RWPE1 (cell line): ENCODE data around the gene TBL3.
A peak's percentile ranks its signal among the peaks of the same experiment; 100 is the strongest.
"Not testable (repeated sequence)": the region's sequence is repeated elsewhere in the genome, so short reads cannot be mapped to it uniquely, and the experiment has no call there.

Experiments used
- CTCF ChIA-PET: fragments of 350-600 bp; sonication (Branson Sonifier 250); formaldehyde crosslinking; extraction: SDS; loops from one replicate; lab custom pipeline; 2021; lab: Yijun Ruan, JAX
- POLR2A ChIA-PET: fragments of 400-600 bp; formaldehyde crosslinking; extraction: SDS; loops from one replicate; lab custom pipeline; 2020; ENCODE audit warnings: antibody characterized with exemption; ENCODE audit not compliant: low non-redundant PET; lab: Yijun Ruan, JAX
- DNase-seq: peaks from one replicate; pipeline ENCODE4 v3.0.0; 2012; ENCODE audit warnings: low spot score
- H3K27ac ChIP-seq: fragments of 450-650 bp; 2 replicates; pipeline ENCODE4 v1.5.1; 2017
- CTCF ChIP-seq: fragments of 450-650 bp; conservative IDR thresholded peaks from 2 replicates; pipeline ENCODE4 v1.5.1; 2017; ENCODE audit warnings: low read depth, mild to moderate bottlenecking

TBL3 gene

GRCh38 chr16:1936945-1937479 lies 34.8 kb upstream of the TBL3 start:
- H3K27ac ChIP-seq, result peak overlapping the region; percentile 65; the same call in 1 of the 2 replicates
- CTCF ChIA-PET, result no interaction called here
- POLR2A ChIA-PET, result no interaction called here
- no peak for TF ChIP-seq CTCF
- no peak for DNase-seq

- DNase-seq, result no peak
- no peak for TF ChIP-seq CTCF
- POLR2A ChIA-PET, result interaction anchor here (0.5 kb wide), 1 partner anchor 234 kb away, joined by 3 read pairs; no protein-coding TSS in a partner anchor
- H3K27ac ChIP-seq, result peak overlapping the region; percentile 65
- CTCF ChIA-PET, result no interaction called here
These were observed 33.5 kb upstream of the TBL3 start for GRCh38 chr16:1938316-1938715.

GRCh38 chr16:1938910-1939309 lies 32.9 kb upstream of the TBL3 start:
- ChIA-PET POLR2A (interaction anchor here (0.5 kb wide), 1 partner anchor 234 kb away, joined by 3 read pairs; no protein-coding TSS in a partner anchor), CTCF (no interaction called here)
- H3K27ac ChIP-seq, result peak overlapping the region; percentile 65
- no peak for DNase-seq
- no peak for TF ChIP-seq CTCF

GRCh38 chr16:1939833-1940232 lies 32.0 kb upstream of the TBL3 start:
- CTCF ChIA-PET, result interaction anchor here (2.1 kb wide), 1 partner anchor 10 kb away, joined by 12 read pairs; no protein-coding TSS in a partner anchor
- POLR2A ChIA-PET, result not testable (repeated sequence)

GRCh38 chr16:1940273-1941161 lies 31.3 kb upstream of the TBL3 start:
- POLR2A ChIA-PET, result interaction anchor here (0.5 kb wide), 1 partner anchor 33 kb away, joined by 4 read pairs; no protein-coding TSS in a partner anchor
- H3K27ac ChIP-seq, result peak overlapping the region; percentile 73; the same call in 1 of the 2 replicates
- CTCF ChIA-PET, result interaction anchor here (0.6 to 2.1 kb wide), 3 partner anchors 11 to 330 kb away, joined by 3 to 12 read pairs (median 3); no protein-coding TSS in a partner anchor
- TF ChIP-seq CTCF, result no peak
- DNase-seq, result no peak

More at GRCh38 chr16:1939833-1940232, 32.0 kb upstream of the TBL3 start:
- DNase-seq, result not testable (repeated sequence)
- H3K27ac ChIP-seq, result 0 out of 2 replicates have a peak overlapping the region, but pooled peaks have one; percentile 73

GRCh38 chr16:1941162-1942046 lies 30.4 kb upstream of the TBL3 start:
- ChIA-PET CTCF (interaction anchor here (0.6 to 2.1 kb wide), 3 partner anchors 9 to 73 kb away, joined by 3 to 12 read pairs (median 4); no protein-coding TSS in a partner anchor), POLR2A (interaction anchor here (0.5 kb wide), 1 partner anchor 32 kb away, joined by 4 read pairs; no protein-coding TSS in a partner anchor)
- TF ChIP-seq CTCF, result no peak
- H3K27ac ChIP-seq, result peak overlapping the region; percentile 73
- DNase-seq, result no peak
